HG03571 (cell line): ENCODE results near the gene SIRPG.
"Not testable (repeated sequence)": the region's sequence is repeated elsewhere in the genome, so short reads cannot be mapped to it uniquely, and the experiment has no call there.

ENCODE experiments used
- ATAC-seq: cut with Tn5 transposase; IDR thresholded peaks from one replicate; pipeline ENCODE4 v1.9.1; 2021; ENCODE audit not compliant: unreplicated experiment

The SIRPG gene

DNA sequence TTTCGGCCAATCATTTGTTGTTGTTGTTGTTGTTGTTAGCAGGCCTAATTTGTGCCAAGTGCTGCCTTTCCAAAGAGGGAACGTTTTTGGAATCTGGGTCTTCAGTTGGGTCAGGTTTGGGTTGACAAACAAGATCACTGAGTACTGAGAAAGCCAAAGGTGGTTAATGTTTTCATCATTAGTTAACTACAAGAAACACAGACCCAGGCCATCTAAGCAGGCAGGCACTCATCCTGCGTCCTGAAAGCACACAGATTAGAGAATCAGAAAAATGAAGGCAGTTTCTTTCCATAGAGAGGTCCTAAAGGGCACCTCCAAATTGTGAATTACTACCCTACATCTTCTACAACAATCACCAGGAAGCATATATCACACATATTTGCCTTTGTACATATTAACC lies 15.1 kb upstream of the SIRPG start:
- no peak for ATAC-seq

DNA sequence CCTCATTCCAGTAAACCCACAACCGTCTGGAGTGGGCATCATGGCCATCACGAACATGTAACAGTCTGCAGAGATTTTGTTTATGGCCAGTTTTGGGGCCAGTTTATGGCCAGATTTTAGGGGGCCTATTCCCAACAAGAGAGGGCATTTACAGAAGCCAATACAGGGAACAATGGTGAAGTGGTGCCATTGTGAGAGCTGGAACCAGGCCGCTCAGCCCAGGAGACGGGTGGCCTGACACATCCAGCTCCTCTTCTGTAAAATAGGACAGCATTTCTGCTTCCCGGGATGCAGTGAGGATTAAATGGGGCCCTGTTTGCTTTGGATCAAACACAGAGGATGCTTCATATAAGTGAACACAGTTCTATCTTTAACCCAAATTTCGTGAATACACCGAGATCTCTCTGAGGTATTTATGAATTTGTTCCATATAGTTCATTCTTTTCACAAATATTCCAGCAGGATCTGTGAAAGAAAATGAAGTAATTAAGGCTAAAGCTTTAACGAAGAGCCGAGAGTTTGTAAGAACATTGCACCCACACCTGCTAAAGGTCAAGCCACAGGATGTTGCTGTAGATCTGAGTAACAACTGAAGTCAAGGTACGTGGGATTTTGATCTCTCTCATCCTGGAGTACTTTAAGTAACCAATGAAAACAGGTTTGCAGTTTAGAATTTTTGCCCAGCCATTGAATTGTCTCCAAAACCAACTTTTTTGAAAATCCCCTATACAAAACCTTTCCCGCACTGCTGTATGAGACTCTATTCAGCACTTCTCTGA lies 14.5 kb upstream of the SIRPG start:
- ATAC-seq, result no peak

DNA sequence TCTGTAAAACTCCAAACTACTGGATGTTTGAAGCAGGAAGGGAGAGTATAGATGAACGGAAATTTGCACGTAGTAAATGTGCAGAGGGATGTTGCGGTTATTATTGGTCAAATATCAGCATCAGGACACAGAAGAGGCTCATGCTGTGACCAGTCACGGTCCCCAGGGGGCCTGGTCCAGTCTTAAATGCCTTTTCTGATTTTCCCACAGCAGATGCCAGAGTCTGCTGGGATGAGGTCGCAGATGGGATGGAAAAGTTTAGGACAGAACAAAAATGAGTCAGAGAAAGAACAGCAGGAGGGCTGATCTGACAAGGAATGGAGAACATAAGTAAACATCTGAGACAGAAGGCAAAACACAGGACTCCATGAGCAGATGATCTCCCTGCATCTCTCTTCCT lies 11.7 kb upstream of the SIRPG start:
- no peak for ATAC-seq

DNA sequence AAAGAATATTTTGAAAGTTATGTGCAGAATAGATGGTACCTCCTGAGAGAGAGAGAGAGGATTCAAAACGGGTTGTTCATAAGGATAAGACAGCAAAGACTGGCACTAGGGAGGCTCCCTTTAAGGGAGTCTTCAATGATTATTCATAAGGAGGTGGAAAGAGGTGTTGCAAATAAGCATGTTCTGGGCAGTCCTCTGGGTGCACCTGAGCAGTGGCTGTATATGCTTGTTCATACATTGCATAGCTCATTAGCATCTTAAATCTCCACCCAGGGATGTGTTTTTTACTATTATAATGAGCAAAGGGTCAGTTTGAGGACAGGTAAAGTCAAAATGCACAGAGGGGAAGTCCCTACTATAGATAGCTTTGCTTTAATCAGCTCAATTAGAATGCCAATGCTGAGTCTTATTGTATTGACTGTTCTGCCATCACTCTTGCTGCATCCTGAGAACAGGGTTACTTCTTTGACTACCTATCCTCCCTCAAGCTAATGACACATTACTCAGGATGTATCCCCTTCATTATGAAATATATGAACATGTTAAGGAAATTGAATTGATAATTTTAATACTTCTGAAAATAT lies 10.0 kb upstream of the SIRPG start:
- no peak for ATAC-seq

DNA sequence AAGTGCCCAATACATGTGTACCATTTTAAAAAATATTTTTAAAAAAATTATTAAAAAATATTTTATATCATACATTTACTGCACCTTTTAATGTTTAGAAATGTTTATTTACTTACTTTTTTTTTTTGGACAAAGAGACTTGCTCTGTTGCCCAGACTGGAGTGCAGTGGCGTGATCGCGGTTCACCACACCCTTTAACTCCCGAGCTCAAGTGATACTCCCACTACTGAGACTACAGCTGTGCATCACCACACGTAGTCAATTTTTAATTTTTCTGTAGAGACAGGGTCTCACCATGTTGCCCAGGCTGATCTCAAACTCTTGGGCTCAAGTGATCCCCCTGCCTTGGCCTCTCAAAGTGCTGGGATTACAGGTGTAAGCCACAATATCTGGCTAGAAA lies 9.2 kb upstream of the SIRPG start:
- ATAC-seq, result no peak

DNA sequence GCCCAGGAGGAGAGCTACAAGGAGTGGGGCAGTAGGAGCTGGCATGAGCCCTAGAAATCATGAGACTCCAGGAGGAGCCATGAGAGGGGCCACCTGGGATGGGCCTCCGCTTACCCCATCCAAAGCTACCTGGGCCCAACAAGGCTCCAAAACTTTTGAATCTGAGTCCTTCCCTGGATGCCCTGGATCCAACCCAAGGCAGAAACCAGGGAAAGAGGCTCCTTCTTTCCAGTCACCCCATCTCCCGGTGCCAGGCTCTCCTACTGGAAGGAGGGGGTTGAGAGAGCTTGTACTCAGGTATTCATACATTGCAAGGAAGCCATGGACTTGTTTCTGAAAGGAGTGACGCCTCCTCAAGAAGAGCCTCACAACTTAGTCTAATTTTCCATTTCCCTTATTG lies 7.8 kb upstream of the SIRPG start:
- no peak for ATAC-seq

DNA sequence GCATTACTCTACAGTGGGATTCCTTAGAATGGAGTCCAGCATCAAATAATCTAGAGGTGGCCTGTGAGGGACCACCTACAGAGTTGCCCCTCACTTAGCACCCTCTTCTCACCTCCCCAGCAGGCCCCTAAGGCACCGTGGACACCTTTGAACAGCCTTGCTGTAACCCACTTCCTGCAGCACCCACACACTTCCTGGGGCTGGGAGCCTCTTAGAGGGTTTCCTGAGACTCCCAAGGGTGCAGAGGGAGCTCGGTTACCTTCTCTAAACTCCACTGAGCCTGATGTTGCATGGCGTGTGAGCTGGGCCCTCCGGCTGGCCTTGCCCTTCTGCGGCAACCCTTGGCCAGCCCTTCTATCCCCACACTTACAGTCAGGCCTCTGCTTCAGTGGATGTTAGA lies 7.3 kb upstream of the SIRPG start:
- no peak for ATAC-seq

DNA sequence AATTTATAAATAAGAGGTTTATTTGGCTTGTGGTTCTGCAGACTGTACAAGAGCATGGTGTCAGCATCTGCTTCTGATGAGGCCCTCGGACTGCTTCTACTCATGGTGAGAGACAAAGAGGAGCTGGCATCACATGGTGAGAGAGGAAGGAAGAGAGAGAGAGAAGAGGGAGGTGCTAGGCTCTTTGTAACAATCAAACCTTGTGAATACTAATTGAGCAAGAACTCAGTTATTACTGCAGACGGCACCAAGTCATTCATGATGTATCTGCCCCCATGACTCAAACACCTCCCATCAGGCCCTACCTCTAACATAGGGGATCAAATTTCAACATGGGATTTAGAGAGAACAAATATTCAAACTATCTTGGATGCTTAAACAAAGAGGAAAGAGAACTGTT lies 6.3 kb upstream of the SIRPG start:
- no peak for ATAC-seq

DNA sequence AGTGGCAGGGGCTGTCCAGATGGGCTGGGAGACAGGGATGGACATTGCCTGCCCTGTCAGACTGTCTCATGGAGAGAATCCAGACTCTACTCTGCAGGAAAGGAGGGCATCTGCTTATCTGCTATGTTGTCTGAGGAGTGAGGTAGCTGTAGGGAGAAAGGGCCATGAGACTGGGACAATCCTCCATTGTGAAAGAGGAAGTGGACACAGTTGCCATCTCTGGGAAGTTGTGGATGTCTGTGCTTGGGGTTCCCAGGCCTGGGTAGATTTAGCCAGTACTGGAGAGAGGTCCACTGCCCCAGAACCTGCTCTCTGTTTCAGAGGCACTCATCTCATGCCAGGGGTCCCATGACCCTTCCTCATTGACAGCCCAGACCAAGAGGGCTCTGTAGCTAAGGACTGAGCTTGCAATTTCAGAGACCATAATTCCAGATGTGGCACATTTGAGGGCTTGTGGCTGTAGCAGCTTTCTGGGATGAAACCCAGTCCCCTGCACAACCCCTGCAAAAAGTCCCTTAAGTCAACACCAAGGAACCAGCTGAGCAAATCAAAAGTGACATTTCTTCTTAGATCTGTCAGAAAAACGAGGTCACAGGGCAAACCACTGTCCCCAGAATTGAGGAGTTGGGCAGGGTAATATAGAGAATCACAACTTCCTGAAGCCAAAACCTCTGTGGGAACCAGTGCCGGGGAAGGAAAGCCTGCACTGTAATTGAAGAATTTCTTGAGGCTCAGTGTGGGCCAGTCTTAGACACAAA lies 4.1 kb upstream of the SIRPG start:
- no peak for ATAC-seq

DNA sequence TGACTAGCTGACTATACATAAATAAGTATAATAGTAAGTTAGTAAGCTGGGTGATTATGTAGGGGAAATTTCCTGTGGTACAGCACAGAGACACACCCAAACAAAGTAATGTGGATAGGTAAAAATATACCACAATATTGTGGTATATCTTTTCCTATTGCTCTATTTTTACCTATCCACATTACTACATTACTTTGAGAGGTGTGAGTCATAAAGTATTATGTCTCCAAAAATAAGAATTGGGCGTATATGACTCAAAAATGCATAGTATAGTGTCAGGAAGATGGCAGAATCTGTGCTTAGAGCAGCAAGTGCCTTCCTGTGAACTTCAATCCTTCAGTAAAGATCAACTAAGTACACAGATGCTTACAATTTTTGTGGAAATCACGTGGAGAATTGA lies 2.7 kb upstream of the SIRPG start:
- no peak for ATAC-seq

DNA sequence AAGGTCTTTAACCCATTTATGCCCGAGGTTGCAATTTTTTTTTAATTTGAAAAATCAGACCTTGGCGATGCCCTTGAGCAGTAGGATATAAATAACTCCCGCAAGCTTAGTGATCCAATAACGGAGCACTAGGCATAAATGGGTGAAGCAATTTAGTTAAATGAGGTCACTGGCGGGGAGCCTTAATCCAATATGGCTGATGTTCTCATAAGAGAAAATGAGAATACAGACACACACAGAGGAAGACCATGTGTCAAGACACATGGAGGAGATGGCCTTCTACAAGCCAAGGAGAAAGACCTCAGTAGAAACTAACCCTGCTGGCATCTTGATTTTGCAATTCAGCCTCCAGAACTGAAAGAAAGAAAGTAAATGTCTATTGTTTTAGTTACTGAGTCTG lies 735 bp downstream of the SIRPG start:
- ATAC-seq, result no peak

DNA sequence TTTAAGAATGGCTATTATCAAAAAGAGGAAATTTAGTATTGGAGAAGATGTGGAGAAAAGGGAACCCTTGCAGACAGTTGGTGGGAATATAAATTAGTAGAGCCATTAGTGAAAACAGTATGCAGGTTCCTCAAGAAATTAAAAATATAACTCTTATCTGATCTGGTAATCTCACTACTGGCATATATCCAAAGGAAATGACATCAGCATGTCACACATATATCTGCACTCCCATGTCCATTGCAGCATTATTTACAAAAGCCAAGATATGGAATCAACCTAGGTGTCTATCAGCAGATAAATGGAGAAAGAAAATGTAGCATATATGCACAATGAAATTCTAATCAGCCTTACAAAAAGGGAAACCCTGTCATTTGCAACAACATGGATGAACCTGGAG lies 2.6 kb downstream of the SIRPG start:
- ATAC-seq, result no peak

DNA sequence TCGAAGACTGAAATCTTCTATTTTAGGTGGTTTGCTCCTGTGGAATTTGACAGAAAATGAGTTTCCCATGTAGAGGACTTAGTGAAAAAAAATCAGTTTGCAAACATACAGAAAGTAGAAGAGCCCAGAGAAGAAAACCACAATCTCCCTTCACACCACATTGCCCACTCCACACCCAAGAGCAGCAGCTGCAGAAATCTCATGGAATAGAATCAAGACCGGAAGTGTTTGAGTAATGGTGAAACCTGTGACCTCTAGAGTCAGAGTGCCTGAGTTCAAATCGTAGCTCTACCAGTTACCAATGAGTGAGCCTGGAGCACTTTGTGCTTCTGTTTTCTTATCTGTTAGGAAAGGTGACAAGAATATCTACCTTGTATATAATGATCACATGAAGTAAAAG lies 4.6 kb downstream of the SIRPG start:
- ATAC-seq, result no peak

DNA sequence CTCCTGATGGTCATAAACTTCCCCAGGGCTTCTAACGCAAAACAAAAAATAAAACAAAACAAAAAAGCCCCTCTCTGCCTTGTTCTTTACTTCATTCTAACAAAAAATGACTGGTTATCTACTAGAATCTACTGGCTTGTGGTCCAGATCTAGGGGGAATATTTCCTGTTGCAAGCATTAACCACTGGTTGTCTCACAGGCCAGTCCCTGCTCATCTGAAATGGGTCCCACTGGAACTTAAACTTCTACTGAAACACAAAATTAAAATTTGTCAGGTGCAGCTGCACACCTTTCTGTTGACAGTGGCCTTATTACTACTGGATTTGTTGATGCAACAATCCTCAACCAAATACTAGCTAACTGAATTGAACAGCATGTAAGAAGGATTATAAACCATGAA lies 5.5 kb downstream of the SIRPG start:
- no peak for ATAC-seq

DNA sequence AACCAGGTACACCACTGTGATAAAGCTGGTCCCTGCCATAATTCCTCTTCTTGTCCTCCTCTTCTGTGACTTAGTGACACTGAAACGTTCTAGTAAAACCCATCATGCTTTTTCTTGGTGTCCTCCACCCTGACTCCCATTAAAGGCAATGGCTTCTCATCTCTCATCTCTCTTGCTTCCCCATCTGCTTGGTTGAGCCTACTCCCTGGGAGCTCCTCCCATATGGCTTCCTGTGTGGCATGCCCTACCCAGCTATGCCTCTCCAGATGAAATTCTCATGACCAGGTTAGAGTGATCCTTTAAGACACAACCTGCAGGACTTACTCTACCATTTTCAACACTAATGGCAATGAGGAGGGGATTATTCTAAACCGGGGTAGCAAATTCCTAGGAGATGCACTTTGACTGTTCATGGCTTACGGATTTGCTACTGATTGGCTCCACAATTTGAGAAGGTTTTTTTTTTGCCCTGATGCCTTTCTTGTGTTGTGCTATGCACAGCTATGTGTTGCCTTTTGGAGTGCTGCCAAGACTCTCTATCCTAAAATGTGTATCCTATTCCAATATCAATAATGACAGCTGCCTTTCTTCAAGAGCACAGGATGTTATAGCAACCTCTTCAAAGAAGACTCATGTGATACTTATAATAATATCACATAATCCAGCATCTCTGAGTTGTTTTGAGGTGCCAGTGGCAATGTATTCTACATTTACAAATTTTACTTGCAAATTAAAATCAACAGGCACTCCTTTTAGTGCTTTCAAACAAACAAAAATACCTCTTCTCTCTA lies 6.1 kb downstream of the SIRPG start:
- no peak for ATAC-seq

DNA sequence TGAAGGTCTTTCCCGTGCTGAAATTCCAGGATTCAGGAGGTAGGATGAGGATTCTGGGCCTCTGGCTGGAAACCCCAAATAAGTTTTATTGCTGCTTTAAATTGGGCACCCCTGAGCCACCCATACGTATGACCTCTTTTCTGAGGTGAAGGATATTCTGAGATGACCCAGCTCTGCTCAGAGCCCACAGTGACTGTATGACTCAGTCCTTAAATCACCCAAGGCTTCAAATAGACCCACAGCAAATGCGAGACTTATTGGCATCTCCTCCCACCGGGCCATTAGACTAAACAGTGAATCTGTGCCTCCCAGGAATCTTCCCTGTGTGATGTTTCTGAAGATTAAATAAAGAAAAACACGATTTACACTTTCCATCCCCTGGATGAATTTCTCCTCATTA lies 9.5 kb downstream of the SIRPG start:
- no peak for ATAC-seq

DNA sequence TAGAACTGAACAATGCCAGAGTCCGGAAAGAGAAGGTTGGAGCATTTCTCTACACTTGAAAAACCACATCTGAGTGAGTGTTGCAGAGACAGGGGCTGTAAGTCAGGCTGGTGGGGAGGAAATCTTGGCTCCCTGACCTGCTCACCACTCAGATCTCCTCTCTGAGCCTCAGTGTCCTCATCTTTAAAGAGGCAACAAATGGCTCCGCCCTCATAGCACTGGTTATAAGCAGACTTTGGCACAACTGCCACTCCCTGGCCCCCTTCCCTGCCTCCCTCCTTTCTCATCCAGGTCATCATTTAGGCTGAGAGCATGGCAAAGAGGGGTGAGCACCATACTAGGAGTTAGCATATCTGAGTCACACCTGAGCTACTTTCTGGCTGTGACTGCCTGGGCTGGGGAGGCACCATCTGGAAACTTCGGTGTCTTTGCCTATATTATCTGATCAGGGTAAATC lies 10.6 kb downstream of the SIRPG start:
- no peak for ATAC-seq

DNA sequence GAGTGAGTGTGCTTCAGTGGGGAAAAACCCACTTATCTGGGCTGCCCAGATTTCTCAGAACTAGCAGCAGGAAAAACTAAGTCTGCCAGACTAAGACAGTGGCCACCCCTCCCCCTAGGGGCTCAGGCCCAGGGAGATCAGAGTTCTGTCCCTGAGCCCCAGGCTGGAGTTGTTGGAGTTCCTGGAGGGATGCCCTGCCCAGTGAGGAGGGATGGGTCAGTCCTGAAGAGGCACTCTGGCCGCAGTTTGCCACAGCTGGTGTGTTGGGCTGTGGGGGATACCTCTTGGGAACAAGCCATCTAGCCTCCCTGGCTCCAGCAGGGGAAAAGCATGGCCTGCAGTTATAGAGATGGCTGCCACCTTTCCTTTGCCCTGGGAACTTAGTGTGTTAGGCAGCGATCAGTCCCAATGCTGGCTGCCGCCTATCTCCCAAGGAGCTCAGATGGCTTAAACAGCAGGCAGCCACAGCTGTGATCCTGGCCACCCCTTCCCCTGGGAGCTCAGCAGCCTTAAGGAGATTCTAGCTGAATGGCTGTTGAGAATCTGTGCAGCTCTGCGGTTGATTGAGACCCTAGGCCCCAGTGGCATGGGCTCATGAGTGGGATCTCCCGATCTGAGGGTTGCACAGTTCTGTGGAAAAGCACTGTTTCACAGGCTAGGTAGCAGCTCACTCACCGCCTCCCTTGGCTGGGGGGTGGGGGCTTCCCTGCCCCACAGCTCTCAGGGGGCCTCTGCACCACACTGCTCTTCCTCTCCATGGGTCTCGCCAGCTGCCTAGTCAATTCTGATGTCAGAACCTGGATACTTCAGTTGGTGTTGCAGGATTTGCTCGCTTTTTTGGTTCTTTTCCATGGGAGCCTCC lies 13.2 kb downstream of the SIRPG start:
- no peak for ATAC-seq

DNA sequence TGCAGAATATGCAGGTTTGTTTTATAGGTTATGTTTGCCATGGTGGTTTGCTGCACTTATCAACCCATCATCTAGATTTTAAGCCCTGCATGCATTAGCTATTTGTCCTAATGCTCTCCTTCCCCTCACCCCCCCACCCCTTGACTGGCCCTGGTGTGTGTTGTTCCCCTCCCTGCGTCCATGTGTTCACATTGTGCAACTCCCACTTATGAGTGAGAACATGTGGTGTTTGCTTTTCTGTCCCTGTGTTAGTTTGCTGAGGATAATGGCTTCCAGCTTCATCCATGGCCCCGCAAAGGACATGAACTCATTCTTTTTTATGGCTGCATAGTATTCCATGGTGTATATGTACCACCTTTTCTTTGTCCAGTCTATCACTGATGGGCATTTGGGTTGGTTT lies 18.9 kb downstream of the SIRPG start:
- not testable (repeated sequence) for ATAC-seq

DNA sequence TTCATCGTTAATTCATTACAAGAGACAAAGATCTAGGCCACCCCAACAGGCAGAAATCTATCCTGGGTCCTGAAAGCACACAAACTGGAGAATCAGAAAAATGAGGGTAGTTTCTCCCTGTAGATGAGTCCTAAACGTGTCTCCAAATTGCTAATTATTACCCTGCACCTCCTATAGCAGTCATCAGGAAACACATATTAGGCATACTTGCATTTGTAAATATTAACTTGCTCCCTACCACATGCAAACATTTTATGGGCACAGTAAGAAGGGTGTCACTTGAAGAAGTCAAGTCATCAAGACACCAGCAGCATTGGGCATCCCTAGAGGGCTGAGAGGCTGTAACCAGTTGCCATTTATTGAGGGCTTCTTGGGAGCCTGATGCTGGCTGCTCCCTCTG lies 19.8 kb downstream of the SIRPG start:
- ATAC-seq, result no peak

DNA sequence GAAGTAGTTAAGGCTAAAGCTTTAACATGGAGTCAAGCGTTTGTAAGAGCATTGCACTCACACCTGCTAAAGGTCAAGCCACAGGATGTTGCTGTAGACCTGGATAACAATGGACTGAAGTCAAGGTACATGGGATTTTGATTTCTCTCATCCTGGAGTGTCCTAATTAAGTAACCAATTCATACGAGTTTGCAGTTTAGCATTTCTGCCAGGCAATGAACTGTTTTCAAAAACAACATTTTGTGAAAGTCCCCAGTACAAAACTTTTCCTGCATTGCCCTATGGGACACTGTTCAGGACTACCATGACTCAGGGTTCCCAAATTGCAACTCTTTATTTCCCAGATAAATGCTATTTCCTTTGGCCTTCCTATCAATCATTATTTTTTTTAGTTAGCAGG lies 20.4 kb downstream of the SIRPG start:
- ATAC-seq, result no peak
